Parathyroid adenoma (tissue), 2 donors: ENCODE data around the gene CERT1.

Experiments used
- H2AFZ ChIP-seq: fragments of 300-600 bp; sonication (generic); one replicate; pipeline ENCODE4 v1.7.0; 2017; ENCODE audit warnings: antibody characterized with exemption, mild to moderate bottlenecking
- H3K27ac ChIP-seq: fragments of 300-600 bp; sonication (generic); one replicate; pipeline ENCODE4 v1.7.0; 2017
- H3K27me3 ChIP-seq: fragments of 300-600 bp; sonication (generic); one replicate; pipeline ENCODE4 v1.7.0; 2017; ENCODE audit warnings: low read length; ENCODE audit not compliant: control insufficient read depth, insufficient read depth
- H3K36me3 ChIP-seq: fragments of 300-600 bp; sonication (generic); one replicate; pipeline ENCODE4 v1.7.0; 2017; ENCODE audit warnings: low read length; ENCODE audit not compliant: control insufficient read depth, insufficient read depth
- H3K4me1 ChIP-seq: fragments of 300-600 bp; sonication (generic); one replicate; pipeline ENCODE4 v1.7.0; 2017; ENCODE audit warnings: control low read depth
- H3K4me2 ChIP-seq: fragments of 300-600 bp; sonication (generic); one replicate; pipeline ENCODE4 v1.7.0; 2017; ENCODE audit warnings: low read length
- H3K4me3 ChIP-seq: fragments of 300-600 bp; sonication (generic); one replicate; pipeline ENCODE4 v1.7.0; 2017; ENCODE audit warnings: low read depth, low read length
- H3K79me2 ChIP-seq: fragments of 300-600 bp; sonication (generic); one replicate; pipeline ENCODE4 v1.7.0; 2017; ENCODE audit warnings: control low read depth
- H3K9ac ChIP-seq: fragments of 300-600 bp; sonication (generic); one replicate; pipeline ENCODE4 v1.7.0; 2017; ENCODE audit warnings: mild to moderate bottlenecking
- H3K9me3 ChIP-seq: fragments of 300-600 bp; sonication (generic); one replicate; pipeline ENCODE4 v1.7.0; 2017; ENCODE audit warnings: low read length; ENCODE audit not compliant: control insufficient read depth
- CTCF ChIP-seq: fragments of 300-600 bp; sonication (generic); IDR thresholded peaks from one replicate; pipeline ENCODE4 v1.7.0; 2017; ENCODE audit warnings: antibody characterized with exemption, mild to moderate bottlenecking
- donor health status: primary hyperparathyroidism.

The CERT1 gene

DNA sequence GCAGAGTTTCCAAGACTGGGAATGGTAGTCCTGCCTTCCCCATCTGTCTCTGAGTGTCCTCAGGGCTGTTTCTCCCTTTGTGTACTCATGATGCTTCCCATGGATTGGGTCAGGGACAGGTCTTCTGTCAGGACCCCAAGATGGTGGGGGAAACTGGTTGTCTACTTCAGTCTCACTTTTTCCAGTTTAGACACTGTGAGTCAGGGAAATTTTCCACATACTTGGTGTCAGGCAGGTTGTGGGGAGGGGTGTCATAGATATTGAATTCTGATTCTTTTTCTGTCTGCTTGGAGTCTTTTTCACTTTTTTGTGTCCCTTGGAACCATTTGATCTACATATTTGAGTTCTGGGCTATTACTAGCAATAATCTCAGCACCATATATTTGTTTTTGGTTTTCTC lies 10.6 kb upstream of the CERT1 start:
- Histone ChIP-seq H3K9me3 (no peaks in the 10 kb centered on the region), H3K27ac (no peak overlapping the region), H3K79me2 (peaks cover 19% of the 10 kb centered on the region), H3K27me3 (no peaks in the 10 kb centered on the region), H2AFZ (no peak overlapping the region), H3K4me1 (peaks cover 9% of the 10 kb centered on the region), H3K36me3 (no peaks in the 10 kb centered on the region), H3K4me3 (no peak overlapping the region), H3K4me2 (no peak overlapping the region), H3K9ac (no peak overlapping the region)
- TF ChIP-seq CTCF, result no peak

- Histone ChIP-seq H3K27me3 (no peaks in the 10 kb centered on the region), H3K79me2 (peaks cover 22% of the 10 kb centered on the region), H3K9me3 (no peaks in the 10 kb centered on the region), H3K4me2 (no peak overlapping the region), H3K4me3 (no peak overlapping the region), H3K27ac (no peak overlapping the region), H3K9ac (no peak overlapping the region), H3K4me1 (peaks cover 9% of the 10 kb centered on the region), H2AFZ (no peak overlapping the region), H3K36me3 (no peaks in the 10 kb centered on the region)
- no peak for TF ChIP-seq CTCF
These were observed 9.8 kb upstream of the CERT1 start for GRCh38 chr5:75521195-75521594.

DNA sequence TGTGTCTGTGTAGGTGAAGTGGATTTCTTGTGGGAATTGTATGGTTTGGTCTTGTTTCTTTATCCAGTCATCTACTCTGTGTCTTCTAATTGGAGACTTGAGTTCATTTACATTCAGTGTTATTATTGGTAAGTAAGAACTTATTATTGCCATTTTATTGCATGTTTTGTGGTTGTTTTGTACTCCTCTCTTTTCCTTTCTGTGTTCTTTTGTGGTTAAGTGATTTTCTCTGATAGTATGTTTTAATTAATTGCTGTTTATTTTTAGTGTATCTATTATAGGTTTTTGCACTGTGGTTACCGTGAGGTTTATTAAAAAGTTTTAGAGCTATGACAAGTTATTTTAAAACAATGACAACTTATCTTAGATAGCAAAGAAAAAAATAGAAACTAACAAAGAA lies 8.3 kb upstream of the CERT1 start:
- H3K4me3 ChIP-seq, result no peak overlapping the region
- H3K9ac ChIP-seq, result no peak overlapping the region
- no peak overlapping the region for H3K4me2 ChIP-seq
- H2AFZ ChIP-seq, result no peak overlapping the region
- peaks cover under 1% of the 10 kb centered on the region for H3K4me1 ChIP-seq
- peaks cover 32% of the 10 kb centered on the region for H3K79me2 ChIP-seq
- no peaks in the 10 kb centered on the region for H3K36me3 ChIP-seq
- no peak for TF ChIP-seq CTCF
- no peak overlapping the region for H3K27ac ChIP-seq
- no peaks in the 10 kb centered on the region for H3K27me3 ChIP-seq
- no peaks in the 10 kb centered on the region for H3K9me3 ChIP-seq

DNA sequence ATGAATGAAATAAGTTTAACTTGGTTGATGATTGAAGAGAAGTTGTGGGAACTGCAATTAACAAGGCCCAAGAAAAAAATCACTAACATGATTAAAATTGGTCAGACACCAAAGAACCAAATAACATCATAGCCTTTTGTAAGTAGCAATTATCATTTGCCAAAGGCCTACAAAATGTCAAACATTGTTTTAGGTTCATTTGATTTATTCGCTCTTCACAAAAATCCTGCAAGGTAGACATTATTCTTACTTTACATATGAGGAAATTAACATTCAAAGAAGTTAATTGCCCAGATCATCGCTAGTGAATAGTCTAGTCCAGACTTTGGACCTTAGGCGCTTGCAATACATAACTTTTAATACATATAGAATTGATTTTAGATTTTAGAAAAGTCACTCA lies 2.9 kb upstream of the CERT1 start:
- H3K9me3 ChIP-seq, result no peaks in the 10 kb centered on the region
- H3K79me2 ChIP-seq, result peaks cover 57% of the 10 kb centered on the region
- H3K4me2 ChIP-seq, result no peak overlapping the region
- no peaks in the 10 kb centered on the region for H3K36me3 ChIP-seq
- peaks cover 13% of the 10 kb centered on the region for H3K4me1 ChIP-seq
- TF ChIP-seq CTCF, result no peak
- H3K9ac ChIP-seq, result no peak overlapping the region
- H2AFZ ChIP-seq, result no peak overlapping the region
- no peak overlapping the region for H3K27ac ChIP-seq
- no peaks in the 10 kb centered on the region for H3K27me3 ChIP-seq
- H3K4me3 ChIP-seq, result no peak overlapping the region

DNA sequence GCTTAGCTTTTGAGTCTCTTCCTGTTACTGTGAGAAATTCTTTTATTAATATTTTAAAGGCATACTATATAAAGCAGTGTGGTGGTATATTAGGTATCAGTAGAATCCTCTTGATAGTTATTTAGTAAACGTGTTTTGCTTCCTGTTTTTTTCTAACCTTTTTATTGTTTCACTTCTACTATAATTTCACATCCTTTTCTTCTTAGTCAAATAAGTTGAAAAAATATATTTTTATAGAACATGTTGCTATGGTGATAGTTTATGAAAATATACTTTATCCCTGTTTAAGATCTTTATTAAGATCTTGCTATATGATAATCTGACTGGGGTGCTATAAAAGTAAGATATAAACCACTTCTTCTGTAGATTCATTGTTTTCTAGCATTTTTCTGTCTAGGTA lies 2.4 kb upstream of the CERT1 start:
- Histone ChIP-seq H3K27ac (no peak overlapping the region), H3K9ac (no peak overlapping the region), H3K36me3 (no peaks in the 10 kb centered on the region), H3K79me2 (peaks cover 62% of the 10 kb centered on the region), H2AFZ (no peak overlapping the region), H3K27me3 (no peaks in the 10 kb centered on the region), H3K4me1 (peaks cover 13% of the 10 kb centered on the region), H3K9me3 (no peaks in the 10 kb centered on the region), H3K4me3 (no peak overlapping the region), H3K4me2 (no peak overlapping the region)
- TF ChIP-seq CTCF, result no peak
